GM12801 (cell line): ENCODE measurements around the gene INHBE.

Experiments
- CTCF ChIP-seq: IDR thresholded peaks from one replicate; pipeline ENCODE4 v1.5.1; 2011; ENCODE audit warnings: control low read depth; ENCODE audit not compliant: insufficient read length; ENCODE audit errors: extremely low read depth

Gene INHBE

GRCh38 chr12:57448669-57449068, 6.4 kb upstream of the INHBE start:
- TF ChIP-seq CTCF = no peak

- TF ChIP-seq CTCF = no peak
Measured at GRCh38 chr12:57449375-57449774, 5.7 kb upstream of the INHBE start.

GRCh38 chr12:57450057-57450456, 5.0 kb upstream of the INHBE start:
- no peak for TF ChIP-seq CTCF

GRCh38 chr12:57451233-57451778, 3.8 kb upstream of the INHBE start:
- TF ChIP-seq CTCF = no peak

- TF ChIP-seq CTCF = no peak
Measured at GRCh38 chr12:57452181-57452936, 2.7 kb upstream of the INHBE start.

- TF ChIP-seq CTCF = peak; percentile 63
Measured at GRCh38 chr12:57452937-57453509, 2.1 kb upstream of the INHBE start.

GRCh38 chr12:57454213-57454565, 918 bp upstream of the INHBE start:
- TF ChIP-seq CTCF = no peak
